ENCODE data around the gene PAK2.
A peak's percentile ranks its signal among the peaks of the same experiment; 100 is the strongest.

Gene PAK2

GRCh38 chr3:196739671-196740480 lies at the start of gene PAK2:
TSS of gene PAK2 (plus strand) at chr3:196739857. CDS start at chr3:196782647, 42,790 bp downstream.
- Mint-ChIP-seq H3K4me1 (peaks cover 30% of the 10 kb centered on the region), H3K4me3 (peak within 1 kb of the TSS; percentile 93), H3K36me3 (peaks cover 43% of the 10 kb centered on the region), H3K9me3 (peaks cover 2% of the 10 kb centered on the region), H3K27ac (peak within 1 kb of the TSS; percentile 98)
- DNase-seq (ENCODE audit: low spot score in 2 of 2) (peak; percentile 78 to 90), ATAC-seq (peak; percentile 94)

- H3K36me3 Mint-ChIP-seq = peaks cover 16% of the 10 kb centered on the region
- DNase-seq (ENCODE audit: low spot score in 2 of 2) (no peak), ATAC-seq (no peak)
- no peaks in the 10 kb centered on the region for H3K9me3 Mint-ChIP-seq
- peaks cover 13% of the 10 kb centered on the region for H3K4me1 Mint-ChIP-seq
- no peak overlapping the region for H3K4me3 Mint-ChIP-seq
- H3K27ac Mint-ChIP-seq = no peak overlapping the region
Observed at GRCh38 chr3:196689941-196690660, 49.6 kb upstream of the PAK2 start.

DNA sequence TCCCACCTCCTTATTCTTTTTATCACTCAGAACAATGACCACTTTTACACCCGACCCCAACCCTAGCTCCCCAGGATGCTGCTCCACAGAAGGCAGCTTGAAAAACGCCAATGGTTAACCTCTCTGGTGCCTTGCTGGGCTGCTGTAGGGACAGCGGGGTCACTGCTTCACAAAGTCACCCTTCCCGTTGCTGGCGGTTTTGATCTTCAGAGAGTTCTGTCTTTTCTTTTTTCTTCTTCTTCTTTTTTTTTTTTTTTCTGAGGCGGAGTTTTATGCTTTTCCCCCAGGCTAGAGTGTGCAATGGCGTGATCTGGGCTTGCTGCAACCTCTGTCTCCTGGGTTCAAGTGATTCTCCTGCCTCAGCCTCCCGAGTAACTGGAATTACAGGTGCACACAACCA lies 48.3 kb upstream of the PAK2 start:
- Mint-ChIP-seq H3K4me1 (peaks cover 18% of the 10 kb centered on the region), H3K9me3 (no peaks in the 10 kb centered on the region), H3K27ac (no peak overlapping the region), H3K36me3 (peaks cover 29% of the 10 kb centered on the region), H3K4me3 (no peak overlapping the region)
- DNase-seq (ENCODE audit: low spot score in 2 of 2) (no peak), ATAC-seq (no peak)

DNA sequence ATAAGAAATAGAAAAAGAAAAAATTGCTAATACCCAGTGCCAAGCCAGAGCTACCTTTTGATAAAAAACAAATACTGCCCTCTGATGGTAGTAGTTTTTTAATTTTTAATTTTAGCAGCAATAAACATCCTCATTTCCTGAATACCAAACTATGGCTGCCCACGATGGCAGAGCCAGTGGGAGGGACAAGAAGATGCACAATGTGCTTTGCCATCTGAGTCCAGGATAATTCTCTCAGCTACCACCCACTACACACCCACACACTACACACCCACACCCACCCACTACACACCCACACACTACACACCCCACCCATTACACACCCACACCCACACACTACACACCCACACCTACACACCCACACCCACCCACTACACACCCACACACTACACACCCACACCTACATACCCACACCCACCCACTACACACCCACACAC lies 45.4 kb upstream of the PAK2 start:
- H3K9me3 Mint-ChIP-seq = no peaks in the 10 kb centered on the region
- no peak overlapping the region for H3K4me3 Mint-ChIP-seq
- peak; percentile 48 for ATAC-seq
- peaks cover 12% of the 10 kb centered on the region for H3K4me1 Mint-ChIP-seq
- peak overlapping the region; percentile 89 for H3K27ac Mint-ChIP-seq
- DNase-seq (ENCODE audit: low spot score in 2 of 2) = no peak
- H3K36me3 Mint-ChIP-seq = peaks cover 30% of the 10 kb centered on the region

DNA sequence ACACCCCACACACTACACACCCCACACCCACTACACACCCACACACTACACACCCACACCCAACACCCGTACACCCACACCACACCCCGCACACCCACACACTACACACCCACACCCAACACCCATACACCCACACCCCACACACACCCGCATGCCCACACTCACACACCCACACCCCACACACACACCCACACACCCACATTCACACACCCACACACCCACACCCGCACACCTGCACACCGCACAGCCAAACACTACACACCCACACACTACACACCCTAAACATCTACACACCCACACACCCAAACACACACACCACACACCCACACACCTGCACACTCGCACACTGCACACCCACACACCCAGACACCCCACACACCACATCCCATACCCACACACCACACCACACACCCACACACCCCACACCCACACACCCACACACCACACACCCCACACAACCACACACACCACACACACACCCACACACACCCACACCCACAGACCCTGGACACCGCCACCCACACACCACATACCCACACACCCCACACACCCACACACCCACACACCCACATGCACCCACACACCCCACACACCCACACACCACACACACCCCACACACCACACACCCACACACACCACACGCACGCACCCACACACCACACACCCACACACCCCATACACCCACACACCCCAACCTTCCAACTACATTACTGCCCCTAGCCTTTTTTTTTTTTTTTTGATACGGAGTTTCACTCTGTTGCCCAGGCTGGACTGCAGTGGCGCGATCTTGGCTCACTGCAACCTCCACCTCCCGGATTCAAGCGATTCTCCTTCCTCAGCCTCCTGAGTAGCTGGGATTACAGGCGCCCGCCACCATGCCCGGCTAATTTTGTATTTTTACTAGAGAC lies 44.5 kb upstream of the PAK2 start:
- peak overlapping the region; percentile 47 for H3K4me3 Mint-ChIP-seq
- H3K36me3 Mint-ChIP-seq = peaks cover 30% of the 10 kb centered on the region

GRCh38 chr3:196695849-196696226 lies 43.8 kb upstream of the PAK2 start:
- no peak for DNase-seq (ENCODE audit: low spot score in 2 of 2)
- peak overlapping the region; percentile 99 for H3K27ac Mint-ChIP-seq
- H3K36me3 Mint-ChIP-seq = peaks cover 30% of the 10 kb centered on the region
- H3K9me3 Mint-ChIP-seq = no peaks in the 10 kb centered on the region
- peak; percentile 68 for ATAC-seq
- peaks cover 12% of the 10 kb centered on the region for H3K4me1 Mint-ChIP-seq
- H3K4me3 Mint-ChIP-seq = peak overlapping the region; percentile 47

More for the DNA sequence above, 44.5 kb upstream of the PAK2 start:
- H3K9me3 Mint-ChIP-seq = no peaks in the 10 kb centered on the region
- ATAC-seq = peak; percentile 42
- peak overlapping the region; percentile 99 for H3K27ac Mint-ChIP-seq
- DNase-seq (ENCODE audit: low spot score in 2 of 2) = no peak
- peaks cover 12% of the 10 kb centered on the region for H3K4me1 Mint-ChIP-seq

GRCh38 chr3:196697270-196697669 lies 42.4 kb upstream of the PAK2 start:
- Mint-ChIP-seq H3K36me3 (peaks cover 30% of the 10 kb centered on the region), H3K9me3 (no peaks in the 10 kb centered on the region), H3K4me3 (no peak overlapping the region), H3K27ac (no peak overlapping the region), H3K4me1 (peaks cover 12% of the 10 kb centered on the region)
- DNase-seq (ENCODE audit: low spot score in 2 of 2) (no peak), ATAC-seq (no peak)

- Mint-ChIP-seq H3K36me3 (peaks cover 17% of the 10 kb centered on the region), H3K9me3 (no peaks in the 10 kb centered on the region), H3K4me1 (peaks cover 12% of the 10 kb centered on the region), H3K4me3 (no peak overlapping the region), H3K27ac (no peak overlapping the region)
- ATAC-seq = no peak
- no peak for DNase-seq (ENCODE audit: low spot score in 2 of 2)
Observed at GRCh38 chr3:196699749-196700148, 39.9 kb upstream of the PAK2 start.

GRCh38 chr3:196700801-196701200 lies 38.9 kb upstream of the PAK2 start:
- ATAC-seq = no peak
- Mint-ChIP-seq H3K9me3 (no peaks in the 10 kb centered on the region), H3K27ac (no peak overlapping the region), H3K4me3 (no peak overlapping the region), H3K4me1 (peaks cover 3% of the 10 kb centered on the region), H3K36me3 (peaks cover 7% of the 10 kb centered on the region)
- DNase-seq (ENCODE audit: low spot score in 2 of 2) = no peak

GRCh38 chr3:196706327-196706726 lies 33.3 kb upstream of the PAK2 start:
- Mint-ChIP-seq H3K27ac (no peak overlapping the region), H3K4me1 (peaks cover 9% of the 10 kb centered on the region), H3K4me3 (no peak overlapping the region), H3K9me3 (no peaks in the 10 kb centered on the region), H3K36me3 (peaks cover 3% of the 10 kb centered on the region)
- DNase-seq (ENCODE audit: low spot score in 2 of 2) = no peak
- ATAC-seq = no peak

- Mint-ChIP-seq H3K9me3 (no peaks in the 10 kb centered on the region), H3K27ac (no peak overlapping the region), H3K4me1 (peaks cover 13% of the 10 kb centered on the region), H3K36me3 (peaks cover 7% of the 10 kb centered on the region), H3K4me3 (no peak overlapping the region)
- no peak for DNase-seq (ENCODE audit: low spot score in 2 of 2)
- no peak for ATAC-seq
Observed at GRCh38 chr3:196706731-196707130, 32.9 kb upstream of the PAK2 start.

- DNase-seq (ENCODE audit: low spot score in 2 of 2) (no peak), ATAC-seq (no peak)
- no peak overlapping the region for H3K27ac Mint-ChIP-seq
- H3K4me1 Mint-ChIP-seq = peaks cover 15% of the 10 kb centered on the region
- H3K4me3 Mint-ChIP-seq = no peak overlapping the region
- H3K9me3 Mint-ChIP-seq = no peaks in the 10 kb centered on the region
- peaks cover 11% of the 10 kb centered on the region for H3K36me3 Mint-ChIP-seq
Observed at GRCh38 chr3:196707566-196707965, 32.1 kb upstream of the PAK2 start.

DNA sequence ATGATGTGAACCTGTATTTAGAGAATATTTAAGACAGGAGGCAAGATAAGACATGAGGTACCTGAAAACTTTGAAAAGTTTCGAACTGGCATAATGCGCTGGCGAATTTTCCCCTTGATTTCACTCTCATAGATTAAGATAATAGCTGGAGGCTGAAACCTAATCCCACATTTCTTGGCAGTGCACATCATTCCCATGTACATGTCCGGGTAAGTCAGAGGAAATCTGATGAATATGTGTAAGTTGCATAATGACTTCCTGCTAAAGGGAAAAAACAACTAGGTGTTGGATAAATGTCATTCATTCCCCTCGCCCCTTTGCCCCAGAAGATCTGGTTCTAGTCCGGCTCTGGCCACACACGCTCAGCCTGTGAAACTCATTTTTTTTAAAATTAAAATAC lies 31.2 kb upstream of the PAK2 start:
- ATAC-seq (no peak), DNase-seq (ENCODE audit: low spot score in 2 of 2) (no peak)
- Mint-ChIP-seq H3K4me3 (no peak overlapping the region), H3K36me3 (peaks cover 17% of the 10 kb centered on the region), H3K4me1 (peaks cover 15% of the 10 kb centered on the region), H3K9me3 (no peaks in the 10 kb centered on the region), H3K27ac (no peak overlapping the region)

DNA sequence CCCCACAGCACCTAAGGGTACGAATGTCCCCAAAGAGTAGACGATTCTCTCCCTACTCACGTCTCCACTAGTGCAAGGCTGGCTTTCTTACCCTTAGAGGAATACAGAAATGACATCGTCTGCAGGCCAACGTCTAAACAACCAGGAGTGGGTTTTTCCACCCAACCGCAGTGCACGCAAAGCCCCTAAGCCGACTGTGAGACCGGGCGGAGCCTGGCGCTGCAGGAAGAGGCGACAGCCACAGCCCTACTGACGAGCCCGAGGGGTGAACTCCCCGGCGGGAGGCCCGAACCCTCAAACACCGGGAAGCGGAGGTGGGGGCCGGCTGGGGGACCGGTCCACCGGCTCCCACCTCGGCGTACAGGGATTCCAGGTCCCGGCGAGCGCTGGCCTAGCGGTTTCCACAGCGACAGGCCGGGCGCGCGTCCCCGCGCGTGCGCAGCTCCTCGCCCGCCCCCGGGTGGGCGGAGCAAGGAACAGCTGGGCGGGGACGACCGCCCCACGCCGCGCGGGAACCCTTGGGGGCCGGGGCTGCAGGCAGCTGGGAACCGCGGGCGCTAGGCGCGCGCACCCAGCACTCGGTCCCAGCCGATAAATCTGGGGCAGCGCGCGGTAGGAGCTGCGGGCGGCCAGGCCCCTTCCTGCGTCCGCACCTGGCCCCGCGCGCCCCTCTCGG lies 27.7 kb upstream of the PAK2 start, which contains the start of the genes CEP19 and PIGX:
TSS of gene CEP19 (minus strand) at position 413 of the 676 bp plus-strand sequence. CDS start 3,593 bp downstream, outside the sequence.
TSS of gene PIGX (plus strand) at position 540 of the 676 bp plus-strand sequence.
- ATAC-seq (peak; percentile 92), DNase-seq (ENCODE audit: low spot score in 2 of 2) (peak; percentile 94 to 97)
- H3K4me3 Mint-ChIP-seq = peak within 1 kb of the TSS; percentile 80
- peak within 1 kb of the TSS; percentile 97 for H3K27ac Mint-ChIP-seq
- no peaks in the 10 kb centered on the region for H3K9me3 Mint-ChIP-seq
- H3K4me1 Mint-ChIP-seq = peaks cover 15% of the 10 kb centered on the region
- H3K36me3 Mint-ChIP-seq = peaks cover 17% of the 10 kb centered on the region

Data from stimulated activated effector memory CD8-positive, alpha-beta T cell treated with anti-CD3 and anti-CD28 coated beads, Interleukin-12 subunit alpha, Interleukin-12 subunit beta, amount 100 ng/mL, for 72 hours (primary cell).